ENCODE measurements around the gene SLC39A10. TPM values are rescaled to one million over a fixed set of nuclear protein-coding genes. Genes with fewer than 3 reads are reported as not detected.

Gene SLC39A10
- total RNA-seq, 1 donor from 2014 or later: 29.4 TPM

GRCh38 chr2:195667974-195668373, 10.9 kb downstream of the SLC39A10 start:
- no peaks in the 10 kb centered on the region for H3K36me3 ChIP-seq
- no peak overlapping the region for H3K4me3 ChIP-seq
- ATAC-seq (no peak), DNase-seq (no peak)
- intact Hi-C loops (cut with DNase I): no loop called here
- H3K27ac ChIP-seq: no peak overlapping the region
- TF ChIP-seq CTCF (IDR thresholded peaks at IDR 0.05): no peak
- H3K9me3 ChIP-seq: no peaks in the 10 kb centered on the region
- peaks cover 3% of the 10 kb centered on the region for H3K4me1 ChIP-seq
- H3K27me3 ChIP-seq: no peaks in the 10 kb centered on the region

GRCh38 chr2:195670191-195670590, 13.2 kb downstream of the SLC39A10 start:
- Histone ChIP-seq H3K4me1 (no peaks in the 10 kb centered on the region), H3K9me3 (no peaks in the 10 kb centered on the region), H3K27me3 (no peaks in the 10 kb centered on the region), H3K27ac (no peak overlapping the region), H3K4me3 (no peak overlapping the region), H3K36me3 (no peaks in the 10 kb centered on the region)
- intact Hi-C loops (cut with DNase I): no loop called here
- TF ChIP-seq CTCF (IDR thresholded peaks at IDR 0.05): no peak
- DNase-seq (no peak), ATAC-seq (no peak)

GRCh38 chr2:195671563-195671962, 14.5 kb downstream of the SLC39A10 start:
- DNase-seq (no peak), ATAC-seq (no peak)
- no peak for TF ChIP-seq CTCF (IDR thresholded peaks at IDR 0.05)
- Histone ChIP-seq H3K36me3 (no peaks in the 10 kb centered on the region), H3K27me3 (no peaks in the 10 kb centered on the region), H3K9me3 (no peaks in the 10 kb centered on the region), H3K4me3 (no peak overlapping the region), H3K27ac (no peak overlapping the region), H3K4me1 (no peaks in the 10 kb centered on the region)
- intact Hi-C loops (cut with DNase I): no loop called here

GRCh38 chr2:195672674-195673073, 15.6 kb downstream of the SLC39A10 start:
- ATAC-seq (no peak), DNase-seq (no peak)
- Histone ChIP-seq H3K4me3 (no peak overlapping the region), H3K27me3 (no peaks in the 10 kb centered on the region), H3K27ac (no peak overlapping the region), H3K36me3 (no peaks in the 10 kb centered on the region), H3K4me1 (no peaks in the 10 kb centered on the region), H3K9me3 (no peaks in the 10 kb centered on the region)
- intact Hi-C loops (cut with DNase I): no loop called here
- no peak for TF ChIP-seq CTCF (IDR thresholded peaks at IDR 0.05)

GRCh38 chr2:195674491-195675221, 17.6 kb downstream of the SLC39A10 start:
- no peaks in the 10 kb centered on the region for H3K4me1 ChIP-seq
- intact Hi-C loops (cut with DNase I): no loop called here
- no peaks in the 10 kb centered on the region for H3K36me3 ChIP-seq
- no peak for DNase-seq
- no peaks in the 10 kb centered on the region for H3K27me3 ChIP-seq
- no peak overlapping the region for H3K27ac ChIP-seq
- H3K4me3 ChIP-seq: no peak overlapping the region
- ATAC-seq: no peak
- no peaks in the 10 kb centered on the region for H3K9me3 ChIP-seq
- no peak for TF ChIP-seq CTCF (IDR thresholded peaks at IDR 0.05)
